ENCODE results near the gene KAT6B.
A peak's percentile ranks its signal among the peaks of the same experiment; 100 is the strongest.
"Not testable (repeated sequence)": the region's sequence is repeated elsewhere in the genome, so short reads cannot be mapped to it uniquely, and the experiment has no call there.

KAT6B gene

DNA sequence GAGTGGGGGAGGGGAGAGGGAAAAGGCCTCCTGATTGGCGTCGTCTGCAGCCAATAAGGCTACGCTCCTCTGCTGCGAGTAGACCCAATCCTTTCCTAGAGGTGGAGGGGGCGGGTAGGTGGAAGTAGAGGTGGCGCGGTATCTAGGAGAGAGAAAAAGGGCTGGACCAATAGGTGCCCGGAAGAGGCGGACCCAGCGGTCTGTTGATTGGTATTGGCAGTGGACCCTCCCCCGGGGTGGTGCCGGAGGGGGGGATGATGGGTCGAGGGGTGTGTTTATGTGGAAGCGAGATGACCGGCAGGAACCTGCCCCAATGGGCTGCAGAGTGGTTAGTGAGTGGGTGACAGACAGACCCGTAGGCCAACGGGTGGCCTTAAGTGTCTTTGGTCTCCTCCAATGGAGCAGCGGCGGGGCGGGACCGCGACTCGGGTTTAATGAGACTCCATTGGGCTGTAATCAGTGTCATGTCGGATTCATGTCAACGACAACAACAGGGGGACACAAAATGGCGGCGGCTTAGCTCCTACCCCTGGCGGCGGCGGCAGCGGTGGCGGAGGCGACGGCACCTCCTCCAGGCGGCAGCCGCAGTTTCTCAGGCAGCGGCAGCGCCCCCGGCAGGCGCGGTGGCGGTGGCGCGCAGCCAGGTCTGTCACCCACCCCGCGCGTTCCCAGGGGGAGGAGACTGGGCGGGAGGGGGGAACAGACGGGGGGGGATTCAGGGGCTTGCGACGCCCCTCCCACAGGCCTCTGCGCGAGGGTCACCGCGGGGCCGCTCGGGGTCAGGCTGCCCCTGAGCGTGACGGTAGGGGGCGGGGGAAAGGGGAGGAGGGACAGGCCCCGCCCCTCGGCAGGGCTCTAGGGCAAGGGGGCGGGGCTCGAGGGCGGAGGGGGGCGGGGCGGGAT lies at the start of gene KAT6B:
KAT6B (plus strand) TSS at position 459 of the 903 bp plus-strand sequence. CDS start 16,258 bp downstream, outside the sequence.
- peak; percentile 98 to 100 (median 99) for DNase-seq

DNA sequence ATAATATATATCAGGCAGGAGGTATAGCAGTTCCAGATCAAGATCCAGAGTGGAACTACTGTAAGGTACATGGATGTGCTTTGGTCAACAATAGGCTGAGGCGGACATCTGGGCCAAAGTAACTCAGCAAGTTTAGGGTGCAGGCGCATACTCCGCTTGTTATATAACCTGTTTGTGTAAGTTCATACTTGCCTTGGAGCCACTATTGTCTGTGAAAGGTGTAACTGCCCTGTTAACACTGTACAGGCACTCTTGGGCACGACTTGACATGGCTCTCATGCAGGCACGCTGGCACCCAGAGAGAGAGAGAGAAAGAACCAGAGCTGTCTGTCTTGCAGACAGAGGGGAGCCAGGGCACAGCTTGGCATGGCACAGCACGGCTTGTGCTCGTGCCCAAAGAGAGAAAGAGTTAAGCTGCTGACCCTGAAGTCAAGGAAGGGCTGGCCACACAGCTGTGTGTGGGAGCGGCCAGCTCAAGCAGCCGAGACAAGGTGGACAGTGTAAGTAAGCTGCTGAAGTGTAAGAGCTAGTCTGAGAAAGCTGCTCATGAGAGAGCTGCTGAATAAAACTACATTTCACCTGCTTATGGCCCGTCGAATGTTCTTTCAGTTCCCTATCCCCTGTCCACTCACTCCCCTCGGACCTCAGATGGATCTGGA lies 47.8 kb upstream of the KAT6B start:
- DNase-seq = no peak

DNA sequence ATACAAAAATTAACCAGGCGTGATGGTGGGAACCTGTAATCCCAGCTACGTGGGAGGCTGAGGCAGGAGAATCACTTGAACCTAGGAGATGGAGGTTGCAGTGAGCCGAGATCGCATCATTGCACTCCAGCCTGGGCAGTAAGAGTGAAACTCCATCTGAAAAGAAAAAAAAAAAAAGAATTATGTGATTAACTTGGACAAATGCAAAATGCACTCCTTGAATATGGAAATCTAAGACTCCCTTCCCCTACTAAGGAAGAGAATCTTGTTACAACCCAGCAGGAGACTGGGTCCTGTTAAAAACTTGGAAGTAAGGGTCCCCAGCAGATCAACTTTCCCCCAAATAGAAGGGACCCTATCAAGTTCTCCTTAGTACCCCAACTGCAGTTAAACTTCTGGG lies 44.5 kb upstream of the KAT6B start:
- not testable (repeated sequence) for DNase-seq

DNA sequence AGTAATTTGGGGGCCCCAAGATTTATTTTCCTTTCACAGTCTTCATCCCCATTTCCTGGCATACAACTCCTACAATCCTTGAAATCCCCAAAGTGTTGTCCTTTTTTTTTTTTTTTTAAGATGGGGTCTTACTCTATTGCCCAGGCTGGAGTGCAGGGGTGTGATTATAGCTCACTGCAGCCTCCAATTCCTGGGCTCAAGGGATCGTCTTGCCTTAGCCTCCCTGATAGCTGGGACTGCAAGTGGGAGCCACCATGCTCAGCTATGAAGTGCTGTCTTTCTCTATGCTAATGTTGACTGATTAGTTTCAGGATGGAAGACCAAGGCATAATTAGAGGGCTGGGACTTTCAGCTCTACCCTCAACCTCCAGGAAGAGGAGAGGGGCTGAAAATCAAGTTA lies 41.9 kb upstream of the KAT6B start:
- no peak for DNase-seq

DNA sequence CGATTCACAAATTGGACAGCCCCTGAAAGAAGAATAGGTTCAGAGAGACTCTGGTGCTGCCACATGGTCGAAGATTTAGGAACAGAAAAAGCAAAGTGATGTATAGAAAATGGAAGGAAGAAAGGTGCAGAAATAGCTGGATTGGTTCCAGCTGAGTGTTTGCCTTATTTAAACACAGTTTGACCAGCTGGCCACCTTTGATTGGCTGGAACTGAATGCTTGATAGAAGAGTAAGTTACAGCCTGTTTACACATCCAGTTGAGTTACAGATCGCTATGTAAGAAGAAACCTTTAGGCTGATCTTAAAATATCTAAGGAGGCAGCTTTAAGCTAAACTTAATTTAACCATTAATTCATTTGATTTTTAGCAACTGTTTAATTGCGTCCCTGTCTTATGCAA lies 40.3 kb upstream of the KAT6B start:
- DNase-seq = peak in 1 of 3 experiments; percentile 25

DNA sequence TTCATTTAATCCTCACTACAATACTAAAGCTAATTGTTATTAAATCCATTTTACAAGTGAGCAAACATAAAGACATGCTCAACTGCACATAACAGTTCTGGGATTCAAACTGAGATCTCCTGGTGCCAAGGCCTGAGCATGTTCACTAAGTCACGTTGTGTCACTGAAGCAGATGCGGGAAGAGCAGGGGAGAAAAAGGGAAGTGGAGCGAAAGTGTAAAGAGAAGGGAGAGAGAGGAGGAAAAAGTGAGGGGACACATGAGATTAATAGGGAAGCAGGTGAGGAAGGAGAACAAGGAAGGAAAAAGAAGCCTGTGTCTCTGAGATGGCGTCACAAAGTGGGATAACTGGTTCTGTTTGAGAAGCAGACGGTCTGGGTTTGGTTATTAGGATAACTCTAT lies 38.9 kb upstream of the KAT6B start:
- no peak for DNase-seq

DNA sequence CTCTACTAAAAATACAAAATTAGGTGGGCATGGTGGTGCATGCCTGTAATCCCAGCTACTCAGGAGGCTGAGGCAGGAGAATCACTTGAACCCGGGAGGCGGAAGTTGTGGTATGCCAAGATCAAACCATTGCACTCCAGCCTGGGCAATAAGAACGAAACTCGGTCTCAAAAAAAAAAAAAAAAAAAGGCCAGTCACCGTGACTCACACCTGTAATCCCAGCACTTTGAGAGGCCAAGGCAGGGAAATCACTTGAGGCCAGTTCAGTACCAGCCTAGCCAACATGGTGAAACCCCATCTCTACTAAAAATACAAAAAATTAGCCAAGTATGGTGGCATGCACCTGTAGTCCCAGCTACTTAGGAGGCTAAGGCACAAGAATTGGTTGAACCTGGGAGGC lies 34.4 kb upstream of the KAT6B start:
- not testable (repeated sequence) for DNase-seq

DNA sequence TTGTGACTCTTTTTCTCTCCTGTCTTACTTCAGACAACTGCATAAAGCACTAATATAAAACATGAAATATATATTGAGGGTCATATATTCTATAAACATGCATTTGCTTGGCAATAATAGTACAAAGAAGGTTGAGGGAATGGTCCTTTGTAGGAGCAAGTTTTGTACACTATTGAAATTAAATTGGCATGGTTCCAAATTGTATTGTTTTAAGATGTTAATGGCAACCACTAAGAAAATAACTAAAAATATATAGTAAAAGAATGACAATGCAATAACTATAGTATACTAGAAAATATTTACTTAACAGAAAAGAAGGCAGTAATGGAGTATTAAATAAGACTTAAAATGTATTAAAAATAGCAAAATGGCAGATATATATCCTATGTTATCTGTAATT lies 33.7 kb upstream of the KAT6B start:
- no peak for DNase-seq

DNA sequence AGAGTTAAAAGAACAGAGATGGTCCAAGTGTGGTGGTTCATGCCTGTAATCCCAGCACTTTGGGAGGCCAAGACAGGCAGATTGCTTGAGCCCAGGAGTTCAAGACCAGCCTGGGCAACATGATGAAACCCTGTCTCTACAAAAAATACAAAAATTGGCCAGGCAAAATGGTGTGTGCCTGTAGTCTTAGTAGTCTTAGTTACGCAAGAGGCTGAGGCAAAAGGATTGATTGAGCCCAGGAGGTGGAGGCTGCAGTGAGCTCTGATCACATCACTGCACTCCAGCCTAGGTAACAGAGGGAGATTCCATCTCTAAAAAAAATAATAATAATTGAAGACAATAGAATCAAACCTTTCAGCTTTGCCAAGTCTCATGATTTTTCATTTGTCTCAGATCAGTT lies 33.2 kb upstream of the KAT6B start:
- not testable (repeated sequence) for DNase-seq

DNA sequence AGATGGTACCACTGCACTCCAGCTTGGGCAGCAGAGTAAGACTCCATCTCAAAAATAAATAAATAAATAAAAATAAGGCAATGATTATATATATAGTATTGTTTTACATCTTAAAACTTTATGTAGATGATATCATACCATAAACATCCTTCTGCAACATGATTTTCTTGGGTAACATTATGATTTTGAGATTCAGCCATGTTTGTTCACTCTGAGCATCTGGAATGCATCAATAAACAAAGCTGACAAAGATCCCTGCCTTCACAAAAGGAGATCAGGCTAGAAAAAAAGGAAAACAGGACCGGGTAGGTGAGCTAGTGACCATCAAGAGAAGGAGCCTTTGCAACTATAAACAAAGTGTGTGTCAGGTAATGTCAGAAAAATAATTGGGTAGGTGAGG lies 31.9 kb upstream of the KAT6B start:
- no peak for DNase-seq

DNA sequence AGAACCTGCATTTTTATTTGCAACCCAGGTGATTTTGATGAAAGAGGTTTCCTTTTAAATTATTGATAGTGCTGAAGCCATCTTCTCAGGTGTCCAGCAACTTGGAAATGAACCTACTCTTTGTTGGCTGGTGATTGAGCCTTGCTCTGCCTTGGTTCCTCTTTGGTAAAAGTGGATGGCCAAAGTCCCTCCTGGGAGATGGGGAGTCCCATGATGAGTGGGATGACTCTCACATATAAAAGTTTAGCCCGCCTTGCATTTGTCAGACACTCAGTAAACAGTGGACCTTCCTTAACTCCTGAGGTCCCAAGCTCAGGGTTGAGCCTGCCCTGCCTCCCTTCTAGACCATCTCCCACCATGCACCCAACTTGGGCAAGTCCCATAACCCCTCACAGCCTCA lies 28.9 kb upstream of the KAT6B start:
- no peak for DNase-seq

DNA sequence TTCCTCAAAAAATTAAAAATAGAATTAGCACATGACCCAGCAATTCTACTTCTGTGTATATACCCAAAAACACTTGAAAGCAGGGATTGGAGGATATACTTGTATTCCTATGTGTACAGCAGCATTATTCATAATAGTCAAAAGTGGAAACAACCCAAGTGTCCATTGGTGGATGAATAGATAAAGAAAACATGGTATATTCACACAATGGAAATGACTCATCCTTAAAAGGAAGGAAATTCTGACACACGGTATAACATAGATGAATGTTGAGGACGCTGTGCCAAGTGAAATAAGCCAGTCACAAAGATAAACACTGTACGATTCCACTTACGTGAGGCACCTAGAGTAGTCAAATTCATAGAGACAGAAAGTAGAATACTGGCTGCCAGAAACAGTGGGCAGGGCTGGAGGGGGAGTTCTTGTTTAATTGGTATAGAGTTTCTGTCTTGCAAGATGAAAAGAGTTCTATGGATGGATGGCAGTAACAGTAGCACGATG lies 26.6 kb upstream of the KAT6B start:
- no peak for DNase-seq

DNA sequence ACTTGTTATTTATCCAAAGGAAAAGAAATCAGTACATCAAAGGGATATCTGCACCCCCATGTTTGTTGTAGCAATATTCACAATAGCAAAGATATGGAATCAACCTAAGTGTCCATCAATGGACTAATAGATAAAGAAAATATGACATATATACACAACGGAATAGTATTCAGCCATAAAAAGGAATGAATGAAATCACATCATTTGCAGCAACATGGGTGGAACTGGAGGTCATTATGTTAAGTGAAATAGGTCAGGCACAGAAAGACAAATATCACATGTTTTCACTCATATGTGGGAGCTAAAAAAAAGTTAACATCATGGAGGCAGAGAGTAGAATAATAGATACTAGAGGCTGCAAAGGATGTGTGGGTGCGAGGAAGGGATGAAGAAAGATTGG lies 25.0 kb upstream of the KAT6B start:
- no peak for DNase-seq

DNA sequence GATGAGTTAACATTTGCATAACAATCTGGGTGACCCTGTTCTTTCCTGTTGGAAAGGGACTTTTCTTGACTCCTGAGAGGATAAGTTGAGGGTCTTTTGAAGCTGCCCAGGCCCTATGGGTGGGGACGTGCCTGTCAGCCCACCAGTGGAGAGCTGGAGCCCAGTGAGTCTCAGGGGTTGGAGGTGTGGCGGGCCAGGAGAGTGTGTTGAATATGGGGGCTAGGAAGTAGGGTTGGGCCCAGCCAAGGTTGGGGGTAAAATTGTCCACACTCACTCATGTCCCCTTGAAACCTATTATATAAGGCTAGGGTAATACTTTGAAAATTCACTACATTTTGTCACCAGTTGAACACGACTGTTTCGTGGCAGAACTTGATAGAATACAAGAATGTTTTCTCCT lies 17.9 kb upstream of the KAT6B start:
- no peak for DNase-seq

DNA sequence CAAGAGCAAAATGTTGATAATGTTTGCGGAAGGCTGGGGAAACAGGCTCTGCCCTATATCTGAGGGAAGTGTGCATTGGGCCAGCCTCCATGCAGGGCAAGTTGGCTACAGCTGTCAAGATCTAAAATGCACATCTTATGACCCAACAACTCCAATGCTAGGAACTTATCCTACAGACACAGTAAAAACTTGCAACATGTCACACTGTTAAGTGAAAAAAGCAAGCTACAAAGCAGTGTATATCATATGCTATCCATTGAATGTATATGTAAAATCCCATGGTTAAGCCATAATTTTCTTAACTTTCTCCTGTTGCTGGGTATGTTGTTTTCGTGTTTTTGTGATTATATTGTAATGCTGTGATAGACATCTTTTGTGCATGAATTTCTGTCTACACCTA lies 16.3 kb upstream of the KAT6B start:
- DNase-seq = no peak

DNA sequence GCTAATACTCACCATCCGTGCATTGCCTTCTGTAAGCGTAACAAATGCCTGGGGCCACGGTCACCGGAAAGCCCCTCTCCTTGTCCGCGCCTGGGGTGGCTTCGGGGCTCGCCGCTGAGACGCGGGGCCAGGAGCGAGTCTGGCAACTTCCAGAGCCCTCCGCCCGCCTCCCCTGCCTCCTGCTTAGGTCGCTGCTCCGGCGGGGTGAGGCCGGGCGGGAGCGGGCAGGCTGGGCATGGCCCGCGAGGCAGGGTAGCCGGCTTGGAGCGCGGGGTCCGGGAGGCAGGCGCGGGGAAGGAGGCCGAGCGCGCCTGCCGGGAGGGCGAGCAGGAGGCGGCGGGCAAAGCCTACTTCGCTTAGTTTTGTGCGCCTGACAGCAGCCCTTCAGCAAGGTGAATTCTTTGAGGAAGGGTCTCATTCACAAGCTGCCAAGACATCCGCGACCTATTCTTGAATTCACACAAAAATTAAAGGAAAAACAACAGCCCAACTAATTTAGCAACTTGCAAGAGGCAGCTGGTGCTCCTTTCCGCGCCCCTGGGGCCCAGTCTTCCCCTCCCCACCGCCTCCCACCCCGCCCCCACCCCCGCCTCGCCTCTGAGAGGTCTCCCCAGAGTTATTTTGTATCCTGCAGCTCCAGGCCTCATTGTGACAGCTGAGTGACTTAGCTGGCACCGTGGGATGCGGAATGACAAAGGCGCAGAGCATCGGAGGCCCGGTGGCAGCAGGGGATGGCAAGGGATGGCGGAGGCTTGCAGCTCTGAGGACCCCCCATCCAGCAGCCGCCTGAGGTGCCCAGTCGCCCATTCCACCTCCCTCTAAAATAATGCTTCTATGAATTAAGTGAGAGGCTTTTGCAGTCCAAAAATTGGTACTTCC lies 12.8 kb upstream of the KAT6B start:
- no peak for DNase-seq

DNA sequence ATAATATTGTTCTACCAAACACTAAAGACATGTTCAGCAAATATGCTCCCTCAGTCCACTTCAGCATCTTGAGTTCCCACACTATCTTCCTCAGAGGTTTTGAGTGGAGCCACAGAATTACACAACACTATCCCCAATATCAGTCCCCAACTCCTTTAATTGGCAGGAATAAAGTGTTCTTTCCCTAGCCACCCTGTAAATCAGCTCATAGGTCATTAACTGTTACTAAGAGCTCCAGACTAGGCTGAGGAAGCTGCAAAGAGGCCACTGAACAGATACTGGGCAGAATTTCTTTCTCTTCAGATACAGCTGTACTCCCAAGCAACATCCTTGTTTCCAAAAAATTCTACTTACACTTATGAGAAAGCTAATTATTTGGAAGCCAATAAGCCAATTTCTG lies 11.6 kb upstream of the KAT6B start:
- no peak for DNase-seq

DNA sequence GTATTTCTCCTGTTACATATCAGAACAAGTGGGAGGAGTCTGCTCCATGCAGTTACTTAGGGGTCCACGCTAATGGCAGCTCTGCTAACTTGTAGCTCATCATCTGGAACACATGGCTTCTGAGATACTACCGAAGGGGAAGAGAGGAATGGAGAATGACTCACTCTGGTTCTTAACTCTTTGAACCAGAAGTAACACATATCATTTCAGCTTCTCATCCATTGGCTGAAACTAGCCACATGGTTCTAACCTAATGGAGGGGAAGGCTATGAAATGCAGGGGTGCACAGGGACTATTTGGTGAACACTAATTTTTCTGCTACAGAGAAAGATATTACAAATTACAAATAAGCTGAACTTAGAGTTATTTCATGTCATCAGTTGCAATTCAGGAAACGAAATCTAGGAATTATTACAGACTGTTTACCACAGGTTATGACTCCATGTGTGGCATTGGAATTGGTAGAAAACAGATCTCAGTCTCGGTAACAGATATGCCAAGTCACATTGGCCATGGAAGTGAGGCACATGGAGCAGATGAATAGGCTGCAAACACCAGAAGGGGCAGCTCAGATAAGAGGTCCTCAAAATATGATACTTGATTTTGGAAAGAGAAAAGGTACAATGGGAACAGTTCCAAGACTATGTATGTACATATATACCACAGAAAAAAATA lies 9.4 kb upstream of the KAT6B start:
- peak in 1 of 3 experiments; percentile 1 for DNase-seq

DNA sequence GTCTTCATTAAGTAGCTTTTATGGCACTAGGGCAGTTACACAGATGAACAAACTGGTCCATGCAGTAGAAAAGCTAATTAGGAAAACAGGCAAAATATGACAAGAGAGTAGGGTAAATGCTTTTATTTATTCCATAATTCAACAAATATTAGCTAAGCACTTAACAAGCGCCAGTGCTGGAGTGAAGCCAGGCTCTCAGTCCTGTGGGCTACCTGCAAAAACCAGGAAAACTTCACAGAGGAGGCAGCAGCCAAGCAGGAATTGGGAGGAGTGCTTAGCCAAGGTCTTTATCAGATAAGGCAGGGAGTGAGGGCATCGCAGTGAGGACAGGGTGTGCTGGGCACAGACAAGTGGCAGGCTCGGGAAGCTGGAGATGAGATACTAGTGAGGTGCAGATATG lies 4.9 kb upstream of the KAT6B start:
- DNase-seq = peak in 2 of 3 experiments; percentile 17 to 65

DNA sequence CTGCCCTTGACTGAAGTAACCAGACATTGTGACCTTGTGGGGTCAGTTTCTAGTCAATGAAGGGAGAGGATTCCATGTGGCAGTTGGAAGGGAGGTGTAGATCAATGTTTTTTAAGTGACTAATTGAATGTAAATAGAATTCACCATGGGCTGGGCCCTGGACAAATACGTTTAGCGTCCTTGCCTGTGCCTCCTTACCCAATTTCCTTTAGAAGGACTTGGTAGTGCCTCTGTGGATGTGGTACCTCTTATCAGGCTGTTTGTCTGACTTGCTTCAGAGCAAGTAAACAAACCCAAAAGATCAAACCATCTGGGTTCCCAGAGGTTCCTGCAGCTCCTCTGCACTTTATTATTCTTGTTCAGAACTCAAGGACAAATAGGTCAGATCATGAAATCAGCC lies 4.3 kb upstream of the KAT6B start:
- peak in 1 of 3 experiments; percentile 40 for DNase-seq

DNA sequence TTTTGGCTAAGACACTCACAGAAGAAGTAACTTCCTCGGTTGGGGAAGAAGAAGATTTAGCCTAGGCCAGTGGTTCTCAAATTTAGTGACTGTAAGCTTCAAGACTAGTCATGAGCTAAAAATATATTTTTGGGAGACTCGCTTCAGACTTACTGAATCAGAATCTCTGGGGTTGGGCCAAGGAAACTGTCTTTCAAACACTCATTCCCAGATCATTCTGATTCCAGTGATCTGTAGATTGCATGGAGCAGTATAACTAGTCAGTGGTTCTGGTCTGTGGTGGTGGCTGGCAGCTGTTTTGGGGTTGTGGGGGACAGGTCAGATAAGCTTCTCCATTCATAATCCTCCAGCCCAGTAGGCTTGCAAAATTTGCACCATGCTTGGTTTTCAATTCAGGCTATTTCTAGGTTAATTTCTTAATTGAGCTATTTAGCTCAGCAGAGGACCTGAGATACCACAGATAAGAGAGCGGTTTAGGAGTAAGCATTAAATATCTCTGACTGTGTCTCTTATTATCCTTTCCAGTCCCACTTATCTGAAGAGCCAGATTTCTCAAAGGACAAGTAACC lies 3.8 kb upstream of the KAT6B start:
- DNase-seq = peak in 1 of 3 experiments; percentile 6

DNA sequence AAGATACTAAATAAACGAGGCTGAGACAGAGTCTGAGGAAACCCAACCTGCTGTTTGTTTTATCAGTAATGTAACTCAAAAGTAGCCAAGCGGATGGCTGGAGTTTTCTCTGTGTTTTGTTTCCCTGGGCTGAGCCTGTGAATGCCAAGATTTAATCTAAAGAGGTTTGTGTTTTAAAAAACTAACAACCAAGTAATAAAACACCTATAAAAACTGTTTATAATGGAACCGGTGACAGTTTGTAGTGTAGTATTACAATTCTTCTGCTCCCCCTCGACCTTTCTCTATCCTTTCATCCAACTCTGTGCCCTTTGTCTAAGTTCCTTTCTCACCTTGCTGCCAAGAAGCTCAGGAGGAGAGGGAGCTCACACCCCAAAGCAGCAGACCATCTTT lies 2.6 kb upstream of the KAT6B start:
- DNase-seq = no peak

All from NCI-H1417 (cell line).